GM19395 (cell line): ENCODE results near the gene CAGE1.
A peak's percentile ranks its signal among the peaks of the same experiment; 100 is the strongest.
"Not testable (repeated sequence)": the region's sequence is repeated elsewhere in the genome, so short reads cannot be mapped to it uniquely, and the experiment has no call there.

ENCODE experiments used
- ATAC-seq: cut with Tn5 transposase; IDR thresholded peaks from one replicate; pipeline ENCODE4 v1.9.1; 2021; ENCODE audit warnings: mild to moderate bottlenecking, moderate library complexity; ENCODE audit not compliant: unreplicated experiment

The CAGE1 gene

GRCh38 chr6:7341271-7341670 lies 48.3 kb downstream of the CAGE1 start:
- ATAC-seq: no peak

DNA sequence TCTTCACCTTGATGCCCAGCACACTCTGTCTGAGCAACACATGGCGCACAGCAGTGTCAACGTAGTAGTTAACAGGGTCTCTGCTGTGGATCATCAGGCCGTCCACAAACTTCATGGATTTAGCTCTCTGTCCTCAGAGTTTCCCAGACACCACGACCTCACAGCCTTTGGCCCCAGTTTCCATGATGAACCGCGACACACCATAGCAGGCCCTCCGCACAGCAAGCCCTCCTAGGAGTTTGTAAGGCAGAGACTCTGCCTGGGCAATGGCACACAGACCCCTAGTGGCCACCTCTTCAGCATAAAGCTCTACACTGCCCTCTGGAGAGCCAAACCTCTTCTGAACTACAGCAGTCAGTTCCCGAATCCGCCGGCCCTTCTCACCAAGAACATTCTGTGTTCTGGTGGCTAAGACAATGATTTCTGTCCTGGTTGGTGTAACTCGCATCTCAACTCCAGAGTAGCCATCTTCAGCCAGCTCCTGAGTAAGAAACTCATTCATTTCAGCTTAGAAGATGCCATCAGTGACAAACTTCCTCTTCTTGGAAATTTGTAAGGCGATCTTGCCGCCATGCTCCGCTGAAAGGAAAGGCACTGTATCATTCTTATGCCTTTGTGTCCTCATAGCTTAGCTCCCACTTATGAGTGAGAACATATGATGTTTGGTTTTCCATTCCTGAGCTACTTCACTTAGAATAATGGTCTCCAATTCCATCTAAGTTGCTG lies 50.4 kb downstream of the CAGE1 start:
- ATAC-seq: not testable (repeated sequence)

- no peak for ATAC-seq
Measured at GRCh38 chr6:7338031-7338430, 51.5 kb downstream of the CAGE1 start.

DNA sequence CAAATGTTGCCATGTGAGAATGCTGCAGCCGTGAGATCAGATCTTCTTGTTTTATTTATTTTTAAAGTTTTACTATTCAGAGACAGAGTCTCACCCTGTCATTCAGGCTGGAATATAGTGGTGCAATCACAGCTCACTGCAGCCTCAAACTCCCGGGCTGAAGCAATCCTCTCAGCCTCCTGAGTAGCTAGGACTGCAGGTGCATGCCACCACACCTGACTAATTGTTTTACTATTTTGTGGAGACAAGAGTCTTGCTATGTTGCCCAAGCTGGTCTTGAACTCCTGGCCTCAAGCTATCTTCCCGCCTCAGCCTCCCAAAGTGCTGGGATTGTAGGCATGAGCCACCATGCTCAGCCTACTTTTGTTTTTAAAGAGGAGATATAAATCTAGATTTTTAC lies 54.0 kb downstream of the CAGE1 start:
- ATAC-seq: no peak

- ATAC-seq: no peak
Measured at GRCh38 chr6:7334685-7335084, 54.9 kb downstream of the CAGE1 start.

DNA sequence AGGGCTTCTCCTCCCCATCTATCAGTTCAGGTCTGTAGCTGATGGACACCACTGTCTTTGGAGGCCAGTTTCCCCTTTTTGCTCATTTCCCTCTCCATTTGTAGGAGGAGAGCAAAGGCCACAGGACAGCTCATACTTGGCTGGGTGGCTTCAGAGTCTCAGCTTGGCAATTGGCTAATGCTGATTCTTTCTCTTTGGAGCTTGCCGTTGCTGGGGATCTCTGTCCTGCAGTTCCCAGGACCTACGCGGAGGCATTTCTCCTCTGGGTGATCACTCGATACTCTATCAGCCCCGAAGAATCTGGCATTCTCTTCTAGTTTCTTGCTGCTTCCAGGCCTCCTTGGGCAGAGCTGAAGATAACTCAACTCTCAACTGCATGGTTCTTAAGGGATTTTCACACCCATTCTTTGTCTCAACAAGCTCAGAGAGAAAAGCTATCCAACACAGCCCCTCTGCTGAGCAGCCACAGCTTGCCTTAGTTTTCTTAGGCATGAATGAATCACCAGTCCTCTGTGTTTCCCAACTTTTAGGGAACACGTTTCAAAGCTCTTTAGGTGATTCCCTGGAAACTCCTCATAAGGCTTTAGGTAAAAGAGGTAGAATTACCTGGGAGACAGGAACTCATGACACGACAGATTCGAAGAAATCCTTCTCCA lies 57.3 kb downstream of the CAGE1 start:
- no peak for ATAC-seq

DNA sequence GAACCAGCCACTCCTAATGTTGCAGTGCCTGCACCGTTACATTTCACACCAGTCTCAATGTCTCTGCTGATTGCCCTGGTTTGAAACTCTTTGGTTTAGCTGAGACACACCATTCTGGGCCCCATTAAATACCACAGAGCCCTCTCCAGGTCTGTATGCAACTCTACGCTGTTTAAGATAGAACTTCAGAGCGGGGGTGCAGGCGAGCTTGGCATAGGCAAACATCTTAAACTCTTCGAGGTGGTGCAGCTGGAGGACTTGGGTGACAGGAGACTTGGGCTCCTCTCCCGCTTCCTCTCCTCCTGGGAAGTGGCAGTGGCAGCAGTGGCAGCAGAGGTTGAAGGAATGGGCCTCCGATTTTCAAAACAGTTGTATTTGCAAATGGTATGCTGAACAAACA lies 58.1 kb downstream of the CAGE1 start:
- no peak for ATAC-seq

- ATAC-seq: no peak
Measured at GRCh38 chr6:7328243-7328642, 61.3 kb downstream of the CAGE1 start.

GRCh38 chr6:7325750-7326149 lies 63.8 kb downstream of the CAGE1 start:
- no peak for ATAC-seq

DNA sequence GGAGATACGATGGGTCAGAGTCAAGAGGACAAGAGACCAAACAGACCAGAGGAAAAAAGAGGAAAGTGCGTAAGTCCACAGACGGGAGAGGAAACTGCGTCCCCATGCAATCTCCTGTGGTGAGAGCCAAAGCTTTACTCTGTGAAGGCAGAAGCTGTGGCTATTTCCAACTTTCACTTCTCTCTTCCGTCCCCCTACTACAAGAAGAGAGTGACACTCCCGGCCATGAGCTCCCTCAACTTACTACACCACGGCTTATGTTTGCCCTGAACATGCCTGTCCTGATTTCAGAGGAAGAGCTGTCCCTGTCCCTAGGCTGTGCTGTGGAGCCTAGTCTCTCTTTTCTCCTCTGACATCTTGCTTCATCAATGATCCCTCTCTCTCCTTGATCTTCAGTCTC lies 65.0 kb downstream of the CAGE1 start:
- peak; percentile 87 for ATAC-seq

GRCh38 chr6:7323074-7323473 lies 66.5 kb downstream of the CAGE1 start:
- no peak for ATAC-seq

DNA sequence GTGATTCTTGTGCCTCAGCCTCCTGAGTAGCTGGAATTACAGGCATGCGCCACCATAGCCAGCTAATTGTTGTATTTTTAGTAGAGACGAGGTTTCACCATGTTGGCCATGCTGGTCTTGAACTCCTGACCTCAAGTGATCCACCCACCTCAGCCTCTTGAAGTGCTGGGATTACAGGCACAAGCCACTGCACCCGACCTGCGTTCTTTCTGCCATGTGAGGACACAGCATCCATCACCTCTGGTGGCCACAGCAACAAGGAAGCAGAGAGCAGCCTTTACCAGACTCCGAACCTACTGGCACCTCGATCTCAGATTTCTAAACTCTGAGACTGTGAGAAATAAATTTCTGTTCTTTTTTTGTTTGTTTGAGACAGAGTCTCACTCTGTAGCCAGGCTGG lies 67.7 kb downstream of the CAGE1 start:
- ATAC-seq: not testable (repeated sequence)

GRCh38 chr6:7319406-7319805 lies 70.1 kb downstream of the CAGE1 start:
- ATAC-seq: not testable (repeated sequence)

- no peak for ATAC-seq
Measured at GRCh38 chr6:7317538-7317937, 72.0 kb downstream of the CAGE1 start.

GRCh38 chr6:7316658-7317533 lies 72.6 kb downstream of the CAGE1 start:
- ATAC-seq: no peak

GRCh38 chr6:7315948-7316365 lies 73.6 kb downstream of the CAGE1 start:
- no peak for ATAC-seq

DNA sequence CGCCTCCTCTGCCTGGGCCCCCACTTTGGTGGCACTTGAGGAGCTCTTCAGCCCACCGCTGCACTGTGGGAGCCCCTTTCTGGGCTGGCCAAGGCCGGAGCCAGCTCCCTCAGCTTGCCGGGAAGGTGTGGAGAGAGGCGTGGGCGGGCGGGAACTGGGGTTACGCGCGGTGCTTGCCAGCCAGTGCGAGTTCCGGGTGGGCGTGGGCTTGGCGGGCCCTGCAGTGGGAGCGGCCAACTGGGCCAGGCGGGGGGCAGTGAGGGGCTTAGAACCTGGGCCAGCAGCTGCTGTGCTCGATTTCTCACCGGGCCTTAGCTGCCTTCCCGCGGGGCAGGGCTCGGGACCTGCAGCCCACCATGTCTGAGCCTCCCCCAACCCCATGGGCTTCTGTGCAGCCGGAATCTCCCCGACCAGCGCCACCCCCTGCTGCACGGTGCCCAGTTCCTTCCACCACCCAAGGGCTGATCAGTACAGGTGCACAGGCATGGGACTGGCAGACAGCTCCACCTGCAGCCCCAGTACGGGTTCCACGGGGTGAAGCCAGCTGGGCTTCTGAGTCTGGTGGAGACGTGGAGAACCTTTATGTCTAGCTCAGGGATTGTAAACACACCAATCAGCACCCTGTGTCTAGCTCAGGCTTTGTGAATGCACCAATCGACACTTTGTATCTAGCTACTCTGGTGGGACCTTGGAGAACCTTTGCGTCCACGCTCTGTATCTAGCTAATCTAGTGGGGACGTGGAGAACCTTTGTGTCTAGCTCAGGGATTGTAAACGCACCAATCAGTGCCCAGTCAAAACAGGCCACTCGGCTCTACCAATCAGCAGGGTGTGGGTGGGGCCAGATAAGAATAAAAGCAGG lies 74.2 kb downstream of the CAGE1 start:
- not testable (repeated sequence) for ATAC-seq

- ATAC-seq: no peak
Measured at GRCh38 chr6:7314414-7314813, 75.1 kb downstream of the CAGE1 start.

GRCh38 chr6:7313505-7314165 lies 75.9 kb downstream of the CAGE1 start:
- ATAC-seq: no peak
